Measurements from ENCODE around the gene SNX27. TPM values are rescaled to one million over a fixed set of nuclear protein-coding genes. Genes with fewer than 3 reads are reported as not detected.
"Not testable (repeated sequence)": the region's sequence is repeated elsewhere in the genome, so short reads cannot be mapped to it uniquely, and the experiment has no call there.

Gene SNX27
- total RNA-seq, 1 donor from 2014 or later = 15.8 TPM

GRCh38 chr1:151723726-151724370 is 112.0 kb downstream of the SNX27 start:
- DNase-seq = no peak

GRCh38 chr1:151728151-151729054 is 116.6 kb downstream of the SNX27 start:
- DNase-seq = no peak

- no peak for DNase-seq
These were observed 117.5 kb downstream of the SNX27 start for GRCh38 chr1:151729157-151729965.

- DNase-seq = no peak
These were observed 118.1 kb downstream of the SNX27 start for GRCh38 chr1:151729966-151730291.

- DNase-seq = no peak
These were observed 121.3 kb downstream of the SNX27 start for GRCh38 chr1:151733126-151733525.

- not testable (repeated sequence) for DNase-seq
These were observed 122.1 kb downstream of the SNX27 start for GRCh38 chr1:151733995-151734394.

GRCh38 chr1:151737026-151737425 is 125.2 kb downstream of the SNX27 start:
- DNase-seq = no peak

GRCh38 chr1:151737479-151737878 is 125.6 kb downstream of the SNX27 start:
- DNase-seq = no peak

GRCh38 chr1:151739590-151740355 is 127.9 kb downstream of the SNX27 start:
- DNase-seq = no peak

GRCh38 chr1:151741516-151741915 is 129.7 kb downstream of the SNX27 start:
- no peak for DNase-seq

Other genes starting within 250 kb of the SNX27 start
- 5.3 TPM in 2 replicates for gene SELENBP1, start 239.3 kb upstream of the SNX27 start, total RNA-seq
- gene PSMB4, start 212.5 kb upstream of the SNX27 start, total RNA-seq = 322 and 414 TPM in 2 replicates
- 20.3 and 26.2 TPM in 2 replicates for gene POGZ, start 152.6 kb upstream of the SNX27 start, total RNA-seq
- gene CGN, start 100.7 kb upstream of the SNX27 start, total RNA-seq = 0.42 and 2.4 TPM in 2 replicates
- 6.0 and 8.2 TPM in 2 replicates for gene TUFT1, start 71.7 kb upstream of the SNX27 start, total RNA-seq
- gene CELF3, start 104.8 kb downstream of the SNX27 start, total RNA-seq = not detected in 2 replicates
- not detected in 2 replicates for gene RIIAD1, start 109.5 kb downstream of the SNX27 start, total RNA-seq
- gene MRPL9, start 151.4 kb downstream of the SNX27 start, total RNA-seq = 92.7 and 97.3 TPM in 2 replicates
- gene TDRKH, start 178.4 kb downstream of the SNX27 start, total RNA-seq = 4.6 and 9.6 TPM in 2 replicates
- gene LINGO4, start 193.4 kb downstream of the SNX27 start, total RNA-seq = not detected in 2 replicates
- gene RORC, start 219.8 kb downstream of the SNX27 start, total RNA-seq = under 0.01 TPM in 1 of 2 replicates, not detected in the other
- gene C2CD4D, start 227.8 kb downstream of the SNX27 start, total RNA-seq = 0.09 TPM in 1 of 2 replicates, not detected in the other
- gene THEM5, start 241.7 kb downstream of the SNX27 start, total RNA-seq = 0.17 TPM in 1 of 2 replicates, not detected in the other

All from dermis blood vessel endothelial cell (primary cell).